ENCODE results near the gene CADM2. TPM values are rescaled to one million over a fixed set of nuclear protein-coding genes. Genes with fewer than 3 reads are reported as not detected.

CADM2 gene
- total RNA-seq, 1 experiment from 2014 or later = 10.9 TPM

DNA sequence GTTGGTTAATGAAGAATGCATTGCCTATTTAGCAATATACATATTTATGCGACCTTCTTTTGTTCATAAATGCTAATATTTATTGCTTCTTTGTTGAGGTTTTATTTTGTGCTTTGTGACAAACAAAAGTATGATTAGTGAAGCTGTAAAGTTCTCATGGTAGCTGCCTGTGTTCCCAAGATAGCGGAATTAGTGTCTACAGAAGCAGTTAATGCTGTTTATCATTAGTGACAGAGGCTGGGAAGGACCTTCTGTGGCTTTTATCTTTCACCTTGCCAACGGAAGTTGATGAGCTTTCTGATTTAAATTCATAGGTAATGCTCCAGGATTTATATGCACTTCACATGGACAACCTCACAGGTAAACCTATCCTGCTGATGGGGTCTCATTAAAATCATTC, 418.3 kb downstream of the CADM2 start:
- Histone ChIP-seq H3K23ac (ENCODE audit: insufficient read length, low read depth, low read length) (no peak overlapping the region), H2AFZ (ENCODE audit: low read length) (no peak overlapping the region), H2BK15ac (ENCODE audit: low read depth, low read length) (no peak overlapping the region), H3K27ac (ENCODE audit: insufficient read length, low read depth, low read length) (no peak overlapping the region), H3K79me2 (ENCODE audit: insufficient read depth, low read length) (no peaks in the 10 kb centered on the region), H2BK5ac (ENCODE audit: insufficient read length, low read length) (no peak overlapping the region), H4K8ac (replicated peaks; ENCODE audit: insufficient read length, low read depth, low read length) (no peak overlapping the region), H3K23me2 (ENCODE audit: insufficient read length, low read depth, low read length, poor library complexity, severe bottlenecking) (no peaks in the 10 kb centered on the region), H3K9me3 (ENCODE audit: control insufficient read depth, low read depth, low read length) (no peaks in the 10 kb centered on the region), H3K4me1 (ENCODE audit: insufficient read depth, low read length) (no peaks in the 10 kb centered on the region), H2AK5ac (ENCODE audit: insufficient read length, low read length) (no peak overlapping the region), H2BK12ac (ENCODE audit: insufficient read length, low read depth, low read length) (no peak overlapping the region), H4K20me1 (ENCODE audit: control insufficient read depth, insufficient read depth, insufficient read length) (no peaks in the 10 kb centered on the region), H3K4ac (ENCODE audit: low read depth, low read length) (no peak overlapping the region), H4K91ac (ENCODE audit: insufficient read length, low read depth, low read length) (no peak overlapping the region), H2BK20ac (ENCODE audit: low read depth, low read length, poor library complexity, severe bottlenecking) (no peak overlapping the region), H3K18ac (ENCODE audit: insufficient read length, low read depth, low read length) (no peak overlapping the region), H3K4me2 (ENCODE audit: insufficient read depth, insufficient read length, low read length) (no peak overlapping the region), H3K9ac (ENCODE audit: extremely low read depth, insufficient read length, low read length) (no peak overlapping the region), H3T11ph (ENCODE audit: low read length) (no peak overlapping the region), H3K79me1 (ENCODE audit: insufficient read depth, low read depth, low read length, poor library complexity, severe bottlenecking) (no peaks in the 10 kb centered on the region), H2BK120ac (ENCODE audit: low read depth, low read length, poor library complexity, severe bottlenecking) (no peak overlapping the region), H3K27me3 (ENCODE audit: insufficient read depth, low read length) (no peaks in the 10 kb centered on the region), H3K56ac (ENCODE audit: insufficient read length, low read depth, low read length) (no peak overlapping the region), H3K14ac (ENCODE audit: insufficient read depth, low read length) (no peak overlapping the region), H4K5ac (ENCODE audit: insufficient read length, low read depth, low read length) (no peak overlapping the region)
- Mint-ChIP-seq H3K9me3 (no peaks in the 10 kb centered on the region), H3K27me3 (ENCODE audit: low read depth) (no peaks in the 10 kb centered on the region), H3K4me1 (no peaks in the 10 kb centered on the region), H3K36me3 (ENCODE audit: insufficient read depth in 1 of 3, low read depth in 3 of 3) (no peaks in the 10 kb centered on the region), H3K4me3 (no peak overlapping the region), H3K27ac (no peak overlapping the region)
- DNase-seq = no peak
- TF ChIP-seq, protein P1, sequence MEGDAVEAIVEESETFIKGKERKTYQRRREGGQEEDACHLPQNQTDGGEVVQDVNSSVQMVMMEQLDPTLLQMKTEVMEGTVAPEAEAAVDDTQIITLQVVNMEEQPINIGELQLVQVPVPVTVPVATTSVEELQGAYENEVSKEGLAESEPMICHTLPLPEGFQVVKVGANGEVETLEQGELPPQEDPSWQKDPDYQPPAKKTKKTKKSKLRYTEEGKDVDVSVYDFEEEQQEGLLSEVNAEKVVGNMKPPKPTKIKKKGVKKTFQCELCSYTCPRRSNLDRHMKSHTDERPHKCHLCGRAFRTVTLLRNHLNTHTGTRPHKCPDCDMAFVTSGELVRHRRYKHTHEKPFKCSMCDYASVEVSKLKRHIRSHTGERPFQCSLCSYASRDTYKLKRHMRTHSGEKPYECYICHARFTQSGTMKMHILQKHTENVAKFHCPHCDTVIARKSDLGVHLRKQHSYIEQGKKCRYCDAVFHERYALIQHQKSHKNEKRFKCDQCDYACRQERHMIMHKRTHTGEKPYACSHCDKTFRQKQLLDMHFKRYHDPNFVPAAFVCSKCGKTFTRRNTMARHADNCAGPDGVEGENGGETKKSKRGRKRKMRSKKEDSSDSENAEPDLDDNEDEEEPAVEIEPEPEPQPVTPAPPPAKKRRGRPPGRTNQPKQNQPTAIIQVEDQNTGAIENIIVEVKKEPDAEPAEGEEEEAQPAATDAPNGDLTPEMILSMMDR (conservative IDR thresholded peaks at IDR 0.05) = no peak
- WGBS (ENCODE audit: extremely low coverage, insufficient read length, low lambda C conversion rate) = no CpG with 5 or more reads among the region's 3 CpGs

All from H9 (cell line).